Fibroblast of lung (primary cell): Measurements from ENCODE around the gene AP1G2. TPM values are rescaled to one million over a fixed set of nuclear protein-coding genes. Genes with fewer than 3 reads are reported as not detected.

Experiments used
- DNase-seq, 2 donors: peaks; one replicate each; pipeline versions ENCODE4 v3.0.0 to v3.0.0-alpha.2; 2010; ENCODE audit warnings: low read depth in 2 of 2
- H2AFZ ChIP-seq: 2 replicates; pipeline ENCODE4 v1.5.1; 2012; ENCODE audit warnings: low read length, control low read depth, inconsistent platforms
- H3K27ac ChIP-seq: 2 replicates; pipeline ENCODE4 v1.5.1; 2011; ENCODE audit warnings: low read length, control low read depth; ENCODE audit not compliant: insufficient read depth
- H3K27me3 ChIP-seq: 2 replicates; pipeline ENCODE4 v1.5.1; 2011; ENCODE audit warnings: mild to moderate bottlenecking, low read length; ENCODE audit not compliant: control insufficient read depth, insufficient read depth
- H3K36me3 ChIP-seq: 2 replicates; pipeline ENCODE4 v1.5.1; 2011; ENCODE audit warnings: low read length; ENCODE audit not compliant: control insufficient read depth, insufficient read depth
- H3K4me1 ChIP-seq: 2 replicates; pipeline ENCODE4 v1.5.1; 2011; ENCODE audit warnings: low read length; ENCODE audit not compliant: control insufficient read depth, insufficient read depth; ENCODE audit errors: extremely low read depth
- H3K4me2 ChIP-seq: 2 replicates; pipeline ENCODE4 v1.5.1; 2011; ENCODE audit warnings: low read length, control low read depth; ENCODE audit not compliant: insufficient read depth; ENCODE audit errors: extremely low read depth
- H3K4me3 ChIP-seq, 4 experiments: fragments of 200-600 bp in 1 of 4; sonication (generic) in 1 of 4; replicated peaks in 1 of 4; 2 replicates each; pipeline ENCODE4 v1.5.1; 2011 to 2016; ENCODE audit warnings: low read length in 4 of 4, low read depth in 3 of 4, mild to moderate bottlenecking in 3 of 4, control low read depth in 2 of 4, inconsistent platforms in 1 of 4, mixed read lengths in 1 of 4; ENCODE audit not compliant: insufficient read depth in 1 of 4; ENCODE audit errors: control extremely low read depth in 1 of 4
- H3K79me2 ChIP-seq: 2 replicates; pipeline ENCODE4 v1.5.1; 2012; ENCODE audit warnings: mild to moderate bottlenecking, low read length, inconsistent platforms; ENCODE audit not compliant: control insufficient read depth, insufficient read depth
- H3K9ac ChIP-seq: 2 replicates; pipeline ENCODE4 v1.5.1; 2011; ENCODE audit warnings: mild to moderate bottlenecking, low read length, control low read depth; ENCODE audit not compliant: insufficient read depth
- H3K9me3 ChIP-seq: 2 replicates; pipeline ENCODE4 v1.5.1; 2012; ENCODE audit warnings: low read depth, low read length; ENCODE audit not compliant: control insufficient read depth, insufficient read depth
- H4K20me1 ChIP-seq: 2 replicates; pipeline ENCODE4 v1.5.1; 2011; ENCODE audit warnings: low read length; ENCODE audit not compliant: control insufficient read depth, insufficient read depth; ENCODE audit errors: extremely low read depth
- CTCF ChIP-seq, 2 donors: IDR thresholded peaks in 1 of 2; conservative IDR thresholded peaks in 1 of 2; 1 replicate in 1 of 2; 2 replicates in 1 of 2; pipeline ENCODE4 v1.5.1; 2011 to 2012; ENCODE audit warnings: low read length in 2 of 2, control low read depth in 1 of 2, inconsistent platforms in 1 of 2, low read depth in 1 of 2, mild to moderate bottlenecking in 1 of 2
- EZH2 ChIP-seq: IDR thresholded peaks from 2 replicates; pipeline ENCODE4 v1.5.1; 2012; ENCODE audit warnings: low read length, control low read depth, mild to moderate bottlenecking; ENCODE audit errors: missing control alignments
- polyA plus RNA-seq, 2 donors: library from polyadenylated mRNA; depleted of rRNA in 1 of 2; stranded (reverse) in 1 of 2; unstranded in 1 of 2; fragments of >200 nt; gene quantifications; 2 replicates each; pipeline ENCODE4 v1.2.1, GENCODE V29; 2011 to 2012; ENCODE audit warnings: missing spikeins in 1 of 2
- total RNA-seq: library from RNA; depleted of rRNA; stranded (reverse); fragments of >200 nt; gene quantifications from 2 replicates; pipeline ENCODE4 v1.2.1, GENCODE V29; 2014

Gene AP1G2
- total and polyA plus RNA-seq, 2 donors (not counting 1 experiment from before 2014, with no cell fraction given): 7.9 to 9.2 TPM

DNA sequence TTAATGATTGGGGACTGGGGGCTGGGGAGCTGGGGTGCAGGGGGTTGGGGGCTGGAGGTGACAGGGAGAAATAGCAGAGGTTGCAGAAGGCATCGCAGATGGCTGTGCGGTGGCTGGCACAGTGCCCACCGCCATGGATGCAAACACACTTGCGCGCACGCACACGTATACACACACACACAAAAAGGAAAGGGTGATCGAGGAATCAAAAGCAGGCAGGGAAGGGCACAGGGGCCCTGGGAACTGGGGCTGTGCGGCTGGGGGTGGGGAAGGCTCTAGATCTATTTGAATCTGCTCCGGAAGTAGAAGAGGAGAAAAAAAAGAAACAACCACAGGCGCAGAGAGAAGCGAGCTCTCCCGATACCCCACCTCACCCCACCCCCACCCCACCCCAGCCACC lies 55.4 kb downstream of the AP1G2 start:
- Histone ChIP-seq H3K79me2 (no peaks in the 10 kb centered on the region), H3K4me3 (peak overlapping the region in 1 of 4 experiments; percentile 20), H3K9ac (no peak overlapping the region), H3K36me3 (no peaks in the 10 kb centered on the region), H3K4me2 (no peak overlapping the region), H4K20me1 (no peaks in the 10 kb centered on the region), H3K9me3 (no peaks in the 10 kb centered on the region), H3K4me1 (no peaks in the 10 kb centered on the region), H3K27me3 (no peaks in the 10 kb centered on the region), H3K27ac (no peak overlapping the region), H2AFZ (no peak overlapping the region)
- TF ChIP-seq EZH2 (no peak), CTCF (conservative IDR thresholded peaks at IDR 0.05 in 1 of 2, IDR thresholded peaks at IDR 0.05 in 1 of 2; ENCODE audit: low read depth in 1 of 2, low read length in 2 of 2) (no peak)
- peak in 1 of 2 donors; percentile 7 for DNase-seq

Other genes with a start within 250 kb of the AP1G2 start
- gene PABPN1, start 246.3 kb downstream of the AP1G2 start, total RNA-seq: 59.1 and 73.2 TPM in 2 replicates
- gene PABPN1, start 246.3 kb downstream of the AP1G2 start, polyA plus RNA-seq: 152 and 158 TPM in 2 replicates
- 16.4 and 23.1 TPM in 2 replicates for gene SLC22A17, start 214.9 kb downstream of the AP1G2 start, total RNA-seq
- 3.9 and 7.9 TPM in 2 replicates for gene SLC22A17, start 214.9 kb downstream of the AP1G2 start, polyA plus RNA-seq
- 8.5 and 12.2 TPM in 2 replicates for gene EFS, start 202.6 kb downstream of the AP1G2 start, total RNA-seq
- 2.0 and 2.3 TPM in 2 replicates for gene EFS, start 202.6 kb downstream of the AP1G2 start, polyA plus RNA-seq
- gene IL25, start 195.0 kb downstream of the AP1G2 start, total RNA-seq: not detected in 2 replicates
- not detected in 2 replicates for gene IL25, start 195.0 kb downstream of the AP1G2 start, polyA plus RNA-seq
- gene CMTM5, start 190.7 kb downstream of the AP1G2 start, total RNA-seq: 0.33 and 0.77 TPM in 2 replicates
- 0.08 TPM in 1 of 2 replicates, not detected in the other for gene CMTM5, start 190.7 kb downstream of the AP1G2 start, polyA plus RNA-seq
- gene MYH6, start 159.5 kb downstream of the AP1G2 start, total RNA-seq: not detected in 2 replicates
- gene MYH6, start 159.5 kb downstream of the AP1G2 start, polyA plus RNA-seq: not detected in 2 replicates
- gene MYH7, start 132.1 kb downstream of the AP1G2 start, total RNA-seq: not detected in 2 replicates
- gene MYH7, start 132.1 kb downstream of the AP1G2 start, polyA plus RNA-seq: not detected in 2 replicates
- 46.9 and 51.9 TPM in 2 replicates for gene NGDN, start 98.1 kb downstream of the AP1G2 start, total RNA-seq
- 39.5 and 47.7 TPM in 2 replicates for gene NGDN, start 98.1 kb downstream of the AP1G2 start, polyA plus RNA-seq
- 0.26 and 0.33 TPM in 2 replicates for gene ZFHX2, start 16.0 kb downstream of the AP1G2 start, total RNA-seq
- 0.11 TPM in 1 of 2 replicates, not detected in the other for gene ZFHX2, start 16.0 kb downstream of the AP1G2 start, polyA plus RNA-seq
- 23.4 and 24.1 TPM in 2 replicates for gene THTPA, start 11.5 kb downstream of the AP1G2 start, total RNA-seq
- gene THTPA, start 11.5 kb downstream of the AP1G2 start, polyA plus RNA-seq: 7.8 and 10.1 TPM in 2 replicates
- not detected in 2 replicates for gene JPH4, start 11.0 kb upstream of the AP1G2 start, total RNA-seq
- gene JPH4, start 11.0 kb upstream of the AP1G2 start, polyA plus RNA-seq: not detected in 2 replicates
- gene DHRS2, start 68.6 kb upstream of the AP1G2 start, total RNA-seq: not detected in 2 replicates
- 0.02 and 0.08 TPM in 2 replicates for gene DHRS2, start 68.6 kb upstream of the AP1G2 start, polyA plus RNA-seq